CD4-positive, alpha-beta T cell (primary cell): Measurements from ENCODE around the gene VPS51. TPM values are rescaled to one million over a fixed set of nuclear protein-coding genes. Genes with fewer than 3 reads are reported as not detected.

Experiments used
- ATAC-seq: fragments of 200-7000 bp; cut with Tn5 transposase; one replicate; pipeline ENCODE4 v1.10.0; 2022; ENCODE audit warnings: mild to moderate bottlenecking; ENCODE audit not compliant: poor library complexity
- CTCF ChIA-PET: fragments of 350-600 bp; sonication (Branson Sonifier 250); formaldehyde crosslinking; loops from one replicate; lab custom pipeline; 2021; ENCODE audit warnings: antibody characterized with exemption, inconsistent platforms; lab: Charles Lee
- POLR2A ChIA-PET: fragments of 350-600 bp; sonication (Branson Sonifier 250); formaldehyde crosslinking; loops from one replicate; lab custom pipeline; 2021; ENCODE audit warnings: antibody characterized with exemption, inconsistent platforms; lab: Charles Lee
- DNase-seq, 14 experiments: peaks; one replicate each; pipeline ENCODE4 v3.0.0-alpha.2; 2013 to 2020; ENCODE audit warnings: mixed read lengths in 2 of 14
- H3K27ac ChIP-seq, 2 donors: one replicate each; pipeline versions ENCODE4 v1.5.1 to v1.7.0; 2013; ENCODE audit warnings: low read length in 2 of 2, low read depth in 1 of 2, mild to moderate bottlenecking in 1 of 2
- H3K27me3 ChIP-seq, 2 experiments: 1 replicate in 1 of 2; 2 replicates in 1 of 2; pipeline versions ENCODE4 v1.6.1 to v1.7.0; 2013; ENCODE audit warnings: low read length in 2 of 2, control low read depth in 1 of 2, mild to moderate bottlenecking in 1 of 2, moderate library complexity in 1 of 2; ENCODE audit not compliant: insufficient read depth in 2 of 2, control insufficient read depth in 1 of 2
- H3K36me3 ChIP-seq: one replicate; pipeline ENCODE4 v1.6.1; 2013; ENCODE audit warnings: low read length, control low read depth; ENCODE audit not compliant: insufficient read depth
- H3K4me1 ChIP-seq: one replicate; pipeline ENCODE4 v1.6.1; 2013; ENCODE audit warnings: low read length, control low read depth; ENCODE audit not compliant: insufficient read depth
- H3K4me3 ChIP-seq: one replicate; pipeline ENCODE4 v1.5.1; 2013; ENCODE audit warnings: mild to moderate bottlenecking, low read length, moderate library complexity
- H3K9me3 ChIP-seq, 2 experiments: 1 replicate in 1 of 2; 2 replicates in 1 of 2; pipeline versions ENCODE4 v1.6.1 to v1.7.0; 2013; ENCODE audit warnings: low read length in 2 of 2, mild to moderate bottlenecking in 2 of 2, control low read depth in 1 of 2, moderate library complexity in 1 of 2; ENCODE audit not compliant: control insufficient read depth in 1 of 2, insufficient read depth in 1 of 2
- H3K27ac Mint-ChIP-seq: one replicate; pipeline ENCODE4 v1.8.0; 2020; ENCODE audit warnings: mixed read lengths
- H3K27me3 Mint-ChIP-seq: one replicate; pipeline ENCODE4 v1.8.0; 2021; ENCODE audit warnings: mixed read lengths
- H3K36me3 Mint-ChIP-seq: one replicate; pipeline ENCODE4 v1.8.0; 2021; ENCODE audit warnings: low read depth, mixed read lengths
- H3K4me1 Mint-ChIP-seq: one replicate; pipeline ENCODE4 v1.8.0; 2021; ENCODE audit warnings: low read depth, mixed read lengths
- H3K4me3 Mint-ChIP-seq: one replicate; pipeline ENCODE4 v1.8.0; 2020; ENCODE audit warnings: mild to moderate bottlenecking, mixed read lengths
- H3K9me3 Mint-ChIP-seq: one replicate; pipeline ENCODE4 v1.8.0; 2020; ENCODE audit warnings: mixed read lengths
- intact Hi-C, 2 experiments: fragments of 100-400 bp; cut with DNase I in 1 of 2; cut with micrococcal nuclease in 1 of 2; formaldehyde crosslinking; loops; one replicate each; pipeline versions ENCODE4 v1.15.1 to v1.9.0; 2023 to 2025; cut with DNase I, micrococcal nuclease
- total RNA-seq, 174 experiments: library from RNA in 2 of 174; stranded (reverse) in 2 of 174; gene quantifications; one replicate each; pipeline ENCODE4 v1.2.3 and lab custom pipeline; 2021 to 2026
- TF ChIP-seq, protein P1 (sequence below): fragments of 200-600 bp; IDR thresholded peaks from one replicate; pipeline ENCODE4 v1.8.0; 2022; ENCODE audit warnings: antibody characterized with exemption, mild to moderate bottlenecking

Gene VPS51
- total RNA-seq, 2 experiments from 2014 or later = 243 to 246 TPM

DNA sequence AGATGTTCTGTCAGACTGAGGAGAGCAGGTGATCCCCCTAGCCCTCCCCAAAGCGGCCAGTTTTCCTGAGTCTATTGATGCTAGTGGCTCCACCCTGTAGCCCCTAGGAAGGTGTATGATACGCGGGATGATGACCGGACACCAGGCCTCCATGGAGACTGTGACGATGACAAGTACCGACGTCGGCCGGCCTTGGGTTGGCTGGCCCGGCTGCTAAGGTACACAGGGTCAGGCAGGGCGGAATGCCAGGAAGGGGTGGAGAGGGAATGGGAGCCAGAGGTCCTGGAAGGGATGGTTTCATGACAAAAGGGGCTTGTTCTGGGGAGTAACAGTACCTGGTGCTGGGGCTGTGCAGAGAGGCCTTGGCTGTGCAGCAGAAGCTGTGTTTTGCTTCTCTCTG is 8.8 kb upstream of the VPS51 start:
- H3K4me3 Mint-ChIP-seq = no peak overlapping the region
- POLR2A ChIA-PET = interaction anchor here (1.0 to 2.9 kb wide), 3 partner anchors 9 to 47 kb away, joined by 3 to 16 read pairs (median 5); partner anchors contain the start of genes SYVN1 and VPS51
- Histone ChIP-seq H3K36me3 (peaks cover 50% of the 10 kb centered on the region), H3K4me3 (no peak overlapping the region), H3K27me3 (no peaks in the 10 kb centered on the region), H3K4me1 (peaks cover 21% of the 10 kb centered on the region), H3K27ac (no peak overlapping the region), H3K9me3 (no peaks in the 10 kb centered on the region)
- H3K9me3 Mint-ChIP-seq = no peaks in the 10 kb centered on the region
- H3K36me3 Mint-ChIP-seq = peaks cover 57% of the 10 kb centered on the region
- no peak overlapping the region for H3K27ac Mint-ChIP-seq
- TF ChIP-seq, protein P1, sequence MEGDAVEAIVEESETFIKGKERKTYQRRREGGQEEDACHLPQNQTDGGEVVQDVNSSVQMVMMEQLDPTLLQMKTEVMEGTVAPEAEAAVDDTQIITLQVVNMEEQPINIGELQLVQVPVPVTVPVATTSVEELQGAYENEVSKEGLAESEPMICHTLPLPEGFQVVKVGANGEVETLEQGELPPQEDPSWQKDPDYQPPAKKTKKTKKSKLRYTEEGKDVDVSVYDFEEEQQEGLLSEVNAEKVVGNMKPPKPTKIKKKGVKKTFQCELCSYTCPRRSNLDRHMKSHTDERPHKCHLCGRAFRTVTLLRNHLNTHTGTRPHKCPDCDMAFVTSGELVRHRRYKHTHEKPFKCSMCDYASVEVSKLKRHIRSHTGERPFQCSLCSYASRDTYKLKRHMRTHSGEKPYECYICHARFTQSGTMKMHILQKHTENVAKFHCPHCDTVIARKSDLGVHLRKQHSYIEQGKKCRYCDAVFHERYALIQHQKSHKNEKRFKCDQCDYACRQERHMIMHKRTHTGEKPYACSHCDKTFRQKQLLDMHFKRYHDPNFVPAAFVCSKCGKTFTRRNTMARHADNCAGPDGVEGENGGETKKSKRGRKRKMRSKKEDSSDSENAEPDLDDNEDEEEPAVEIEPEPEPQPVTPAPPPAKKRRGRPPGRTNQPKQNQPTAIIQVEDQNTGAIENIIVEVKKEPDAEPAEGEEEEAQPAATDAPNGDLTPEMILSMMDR = no peak
- intact Hi-C loops = loop anchor here in 1 of 2 experiments (10.0 kb wide), 2 partner anchors 242 to 1258 kb away; partner anchors contain the start of genes B4GAT1, BRMS1 and CDC42BPG
- CTCF ChIA-PET = interaction anchor here (0.5 kb wide), 1 partner anchor 245 kb away, joined by 3 read pairs; no protein-coding TSS in a partner anchor
- no peaks in the 10 kb centered on the region for H3K27me3 Mint-ChIP-seq
- DNase-seq (no peak), ATAC-seq (no peak)
- peaks cover 33% of the 10 kb centered on the region for H3K4me1 Mint-ChIP-seq

DNA sequence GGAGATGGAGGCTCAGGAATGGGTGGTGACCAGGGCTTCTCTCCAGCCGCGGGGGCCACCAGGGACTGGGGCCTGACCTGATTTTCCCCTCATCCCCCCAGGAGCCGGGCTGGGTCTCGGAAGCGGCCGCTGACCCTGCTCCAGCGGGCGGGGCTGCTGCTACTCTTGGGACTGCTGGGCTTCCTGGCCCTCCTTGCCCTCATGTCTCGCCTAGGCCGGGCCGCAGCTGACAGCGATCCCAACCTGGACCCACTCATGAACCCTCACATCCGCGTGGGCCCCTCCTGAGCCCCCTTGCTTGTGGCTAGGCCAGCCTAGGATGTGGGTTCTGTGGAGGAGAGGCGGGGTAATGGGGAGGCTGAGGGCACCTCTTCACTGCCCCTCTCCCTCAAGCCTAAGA is 8.2 kb upstream of the VPS51 start:
- ATAC-seq (no peak), DNase-seq (no peak)
- no peak overlapping the region for H3K27ac ChIP-seq
- Mint-ChIP-seq H3K27me3 (no peaks in the 10 kb centered on the region), H3K4me3 (no peak overlapping the region), H3K9me3 (no peaks in the 10 kb centered on the region), H3K4me1 (peaks cover 32% of the 10 kb centered on the region), H3K27ac (no peak overlapping the region), H3K36me3 (peaks cover 57% of the 10 kb centered on the region)
- H3K9me3 ChIP-seq = no peaks in the 10 kb centered on the region
- no peak overlapping the region for H3K4me3 ChIP-seq
- H3K27me3 ChIP-seq = no peaks in the 10 kb centered on the region
- H3K4me1 ChIP-seq = peaks cover 21% of the 10 kb centered on the region
- intact Hi-C loops = loop anchor here in 1 of 2 experiments (10.0 kb wide), 2 partner anchors 243 to 1257 kb away; partner anchors contain the start of genes B4GAT1, BRMS1 and CDC42BPG
- TF ChIP-seq, protein P1 = no peak
- ChIA-PET POLR2A (interaction anchor here (1.6 kb wide), 1 partner anchor 8 kb away, joined by 5 read pairs; the partner anchor contains the start of gene VPS51), CTCF (no interaction called here)
- peaks cover 50% of the 10 kb centered on the region for H3K36me3 ChIP-seq

DNA sequence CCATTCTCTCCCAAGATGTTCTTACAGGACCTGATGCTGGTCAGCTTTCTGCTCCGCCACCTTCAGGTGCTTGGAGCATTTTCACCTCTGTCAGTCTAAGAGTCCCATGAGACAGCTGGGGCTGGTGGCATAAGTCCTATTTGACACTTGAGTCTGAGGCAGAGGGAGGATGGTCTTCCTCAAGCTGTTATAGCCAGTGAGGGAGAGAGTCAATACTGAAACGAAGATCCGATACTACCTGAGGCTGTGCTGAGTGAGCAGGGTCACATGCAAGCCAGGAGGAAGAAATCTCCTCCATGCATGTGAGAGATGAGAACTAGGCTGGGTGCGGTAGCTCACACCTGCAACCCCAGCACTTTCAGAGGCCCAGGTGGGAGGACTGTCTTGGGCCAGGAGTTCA is 6.4 kb upstream of the VPS51 start:
- no peaks in the 10 kb centered on the region for H3K27me3 ChIP-seq
- CTCF ChIA-PET = interaction anchor here (1.4 kb wide), 1 partner anchor 21 kb away, joined by 4 read pairs; no protein-coding TSS in a partner anchor
- H3K4me1 Mint-ChIP-seq = peaks cover 14% of the 10 kb centered on the region
- TF ChIP-seq, protein P1 = no peak
- intact Hi-C loops = loop anchor here in 1 of 2 experiments (10.0 kb wide), 2 partner anchors 245 to 1255 kb away; partner anchors contain the start of genes B4GAT1, BRMS1 and CDC42BPG
- no peaks in the 10 kb centered on the region for H3K9me3 ChIP-seq
- H3K36me3 Mint-ChIP-seq = peaks cover 47% of the 10 kb centered on the region
- H3K27ac ChIP-seq = no peak overlapping the region
- H3K4me1 ChIP-seq = peaks cover 9% of the 10 kb centered on the region
- H3K4me3 ChIP-seq = no peak overlapping the region
- POLR2A ChIA-PET = no interaction called here
- H3K36me3 ChIP-seq = peaks cover 48% of the 10 kb centered on the region
- peak overlapping the region; percentile 44 for H3K27ac Mint-ChIP-seq
- no peaks in the 10 kb centered on the region for H3K9me3 Mint-ChIP-seq
- no peaks in the 10 kb centered on the region for H3K27me3 Mint-ChIP-seq
- H3K4me3 Mint-ChIP-seq = no peak overlapping the region
- DNase-seq (no peak), ATAC-seq (no peak)
